ENCODE data around the gene AHRR.

AHRR gene

DNA sequence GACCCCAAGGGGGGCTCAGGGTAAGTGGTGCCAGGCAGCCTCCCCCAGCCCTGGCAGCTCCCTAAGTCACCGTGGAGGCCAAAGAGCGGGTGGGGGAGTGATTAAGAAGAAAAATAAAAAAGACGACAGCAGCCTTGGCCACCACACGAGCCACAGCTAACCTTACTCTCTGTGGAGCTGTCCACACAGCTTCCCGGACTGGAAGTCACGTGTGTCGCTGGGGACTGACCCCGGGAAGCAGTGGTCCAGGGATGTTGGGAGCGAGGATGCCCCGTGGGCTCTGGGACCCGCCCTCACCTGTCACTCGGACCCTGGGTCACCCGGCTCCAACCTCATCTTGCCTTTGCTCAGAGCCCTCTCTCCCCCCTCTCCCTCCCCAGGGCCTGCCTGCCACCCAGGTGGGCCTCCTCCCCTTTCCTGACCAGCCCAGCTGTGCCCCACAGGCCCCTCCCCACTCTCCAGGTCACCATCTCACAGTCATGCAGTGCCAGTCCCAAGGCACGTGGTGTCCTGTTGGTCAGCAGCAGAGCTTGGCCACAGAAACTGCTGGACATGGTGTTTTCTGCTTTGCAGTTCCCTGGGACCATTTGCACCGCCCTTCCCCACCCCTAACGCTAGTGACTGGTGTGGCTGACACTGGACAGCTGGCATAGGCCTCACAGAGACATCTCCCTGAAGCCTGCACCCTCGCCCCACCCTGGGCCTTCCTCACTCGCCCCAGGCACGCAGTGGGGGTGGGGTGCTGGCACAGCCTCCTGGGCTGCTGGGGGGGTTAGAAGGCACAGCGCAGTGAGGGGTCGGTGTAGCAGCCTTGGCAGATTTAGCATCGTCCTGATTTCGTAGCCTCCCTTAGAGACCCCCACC lies 111.6 kb downstream of the AHRR start:
- TF ChIP-seq, protein P1, sequence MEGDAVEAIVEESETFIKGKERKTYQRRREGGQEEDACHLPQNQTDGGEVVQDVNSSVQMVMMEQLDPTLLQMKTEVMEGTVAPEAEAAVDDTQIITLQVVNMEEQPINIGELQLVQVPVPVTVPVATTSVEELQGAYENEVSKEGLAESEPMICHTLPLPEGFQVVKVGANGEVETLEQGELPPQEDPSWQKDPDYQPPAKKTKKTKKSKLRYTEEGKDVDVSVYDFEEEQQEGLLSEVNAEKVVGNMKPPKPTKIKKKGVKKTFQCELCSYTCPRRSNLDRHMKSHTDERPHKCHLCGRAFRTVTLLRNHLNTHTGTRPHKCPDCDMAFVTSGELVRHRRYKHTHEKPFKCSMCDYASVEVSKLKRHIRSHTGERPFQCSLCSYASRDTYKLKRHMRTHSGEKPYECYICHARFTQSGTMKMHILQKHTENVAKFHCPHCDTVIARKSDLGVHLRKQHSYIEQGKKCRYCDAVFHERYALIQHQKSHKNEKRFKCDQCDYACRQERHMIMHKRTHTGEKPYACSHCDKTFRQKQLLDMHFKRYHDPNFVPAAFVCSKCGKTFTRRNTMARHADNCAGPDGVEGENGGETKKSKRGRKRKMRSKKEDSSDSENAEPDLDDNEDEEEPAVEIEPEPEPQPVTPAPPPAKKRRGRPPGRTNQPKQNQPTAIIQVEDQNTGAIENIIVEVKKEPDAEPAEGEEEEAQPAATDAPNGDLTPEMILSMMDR (IDR thresholded peaks at IDR 0.05; ENCODE audit: borderline replicate concordance, insufficient read depth, low read depth, low read length): no peak

DNA sequence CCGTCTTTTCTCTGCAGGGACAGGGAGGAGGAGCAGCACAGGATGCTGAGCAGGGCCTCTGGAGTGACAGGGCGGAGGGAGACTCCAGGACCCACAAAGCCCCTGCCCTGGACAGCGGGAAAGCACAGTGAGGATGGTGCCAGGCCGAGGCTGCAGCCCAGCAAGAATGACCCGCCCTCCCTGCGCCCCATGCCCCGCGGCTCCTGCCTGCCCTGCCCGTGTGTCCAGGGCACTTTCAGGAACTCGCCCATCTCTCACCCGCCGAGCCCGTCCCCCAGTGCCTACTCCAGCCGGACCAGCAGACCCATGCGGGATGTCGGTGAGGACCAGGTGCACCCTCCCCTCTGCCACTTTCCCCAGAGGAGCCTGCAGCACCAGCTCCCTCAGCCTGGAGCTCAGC lies 112.3 kb downstream of the AHRR start:
- H3K4me3 ChIP-seq (ENCODE audit: low read depth, low read length): no peak overlapping the region
- TF ChIP-seq, protein P1 (IDR thresholded peaks at IDR 0.05; ENCODE audit: borderline replicate concordance, insufficient read depth, low read depth, low read length): no peak

More for the DNA sequence above, 111.6 kb downstream of the AHRR start:
- H3K4me3 ChIP-seq (ENCODE audit: low read depth, low read length): no peak overlapping the region

DNA sequence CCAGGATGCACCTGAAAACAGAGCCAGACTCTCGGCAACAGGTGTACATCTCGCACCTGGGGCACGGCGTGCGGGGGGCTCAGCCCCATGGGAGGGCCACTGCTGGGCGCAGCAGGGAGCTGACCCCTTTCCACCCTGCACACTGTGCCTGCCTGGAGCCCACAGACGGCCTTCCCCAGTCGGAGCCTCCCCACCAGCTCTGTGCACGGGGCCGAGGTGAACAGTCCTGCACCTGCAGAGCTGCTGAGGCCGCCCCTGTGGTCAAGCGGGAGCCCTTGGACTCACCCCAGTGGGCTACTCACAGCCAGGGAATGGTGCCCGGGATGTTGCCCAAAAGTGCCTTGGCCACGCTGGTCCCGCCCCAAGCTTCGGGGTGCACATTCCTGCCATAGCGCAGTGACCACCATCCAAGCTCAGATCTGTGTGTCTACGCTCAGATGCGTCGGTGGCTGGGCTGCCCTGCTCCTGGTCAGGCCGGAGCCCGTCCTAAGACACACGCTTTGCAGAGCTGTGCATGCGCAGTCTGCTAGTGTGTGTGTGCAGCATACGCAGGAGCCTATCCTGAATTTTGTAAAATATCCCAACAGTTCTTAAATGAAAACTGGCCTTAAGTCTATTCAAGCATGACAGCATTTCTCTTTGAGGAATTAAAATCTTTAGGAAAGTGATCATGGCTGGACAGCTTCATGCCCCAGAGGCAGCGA lies 113.1 kb downstream of the AHRR start:
- no peak overlapping the region for H3K4me3 ChIP-seq (ENCODE audit: low read depth, low read length)
- TF ChIP-seq, protein P1 (IDR thresholded peaks at IDR 0.05; ENCODE audit: borderline replicate concordance, insufficient read depth, low read depth, low read length): no peak

DNA sequence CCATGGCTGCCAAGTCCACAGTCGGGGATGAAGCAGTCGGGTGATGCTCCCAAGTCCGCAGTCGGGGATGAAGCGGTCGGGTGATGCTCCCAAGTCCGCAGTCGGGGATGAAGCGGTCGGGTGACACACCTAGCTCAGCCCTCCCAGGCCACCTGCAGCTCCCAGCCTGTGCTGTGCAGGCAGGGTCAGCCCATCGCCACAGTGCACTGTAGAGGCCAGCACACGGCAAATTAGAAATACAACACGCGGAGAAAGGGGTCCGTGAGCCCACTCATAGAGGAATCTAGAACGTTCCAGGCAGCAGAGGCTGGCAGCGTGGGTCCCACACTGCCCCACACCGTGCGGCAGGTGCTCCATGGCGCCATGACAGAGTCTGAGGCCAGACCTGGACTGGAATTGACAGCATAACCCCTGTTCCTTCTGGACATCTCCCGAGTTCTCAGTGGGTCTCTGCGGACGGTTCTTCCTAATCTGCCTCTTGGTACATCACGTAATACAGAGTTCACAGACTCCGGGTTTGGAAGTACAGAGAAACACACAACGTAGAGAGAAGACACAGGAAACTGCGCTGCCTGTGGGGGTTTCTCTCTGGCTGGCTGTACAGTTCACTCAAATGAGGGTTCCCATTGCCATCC lies 113.8 kb downstream of the AHRR start:
- TF ChIP-seq, protein P1 (IDR thresholded peaks at IDR 0.05; ENCODE audit: borderline replicate concordance, insufficient read depth, low read depth, low read length): no peak
- no peak overlapping the region for H3K4me3 ChIP-seq (ENCODE audit: low read depth, low read length)

DNA sequence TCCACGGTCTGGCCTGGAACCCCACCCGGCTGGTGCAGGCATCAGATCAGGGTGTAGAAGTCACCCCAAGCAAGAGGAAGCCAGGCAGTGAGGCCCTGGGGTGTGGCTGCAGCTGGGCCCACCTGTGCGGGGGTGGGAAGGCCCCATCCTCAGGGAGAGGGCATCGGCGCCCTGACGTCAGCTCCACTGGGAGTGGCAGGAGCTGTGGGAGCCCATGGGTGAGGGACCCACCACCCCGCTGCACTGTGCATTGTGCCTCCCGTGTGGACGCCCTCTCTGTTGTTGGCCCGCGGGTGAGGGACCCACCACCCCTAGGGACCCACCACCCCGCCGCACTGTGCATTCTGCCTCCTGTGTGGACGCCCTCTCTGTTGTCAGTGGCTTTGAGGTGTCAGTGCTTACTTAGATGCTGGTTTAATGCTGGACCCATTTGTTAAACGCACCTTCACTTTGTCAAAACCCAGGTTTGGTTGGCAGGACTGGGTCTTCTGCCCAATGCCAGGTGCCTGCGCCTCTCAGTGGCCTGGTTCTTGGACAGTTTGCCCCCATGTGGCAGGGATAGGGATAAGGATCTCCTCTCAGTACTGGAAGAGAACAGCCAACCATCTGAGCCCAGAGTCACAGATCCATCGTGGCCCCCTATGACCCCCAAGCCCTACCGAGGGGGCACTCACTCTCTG lies 114.6 kb downstream of the AHRR start:
- H3K4me3 ChIP-seq (ENCODE audit: low read depth, low read length): no peak overlapping the region
- TF ChIP-seq, protein P1 (IDR thresholded peaks at IDR 0.05; ENCODE audit: borderline replicate concordance, insufficient read depth, low read depth, low read length): no peak

DNA sequence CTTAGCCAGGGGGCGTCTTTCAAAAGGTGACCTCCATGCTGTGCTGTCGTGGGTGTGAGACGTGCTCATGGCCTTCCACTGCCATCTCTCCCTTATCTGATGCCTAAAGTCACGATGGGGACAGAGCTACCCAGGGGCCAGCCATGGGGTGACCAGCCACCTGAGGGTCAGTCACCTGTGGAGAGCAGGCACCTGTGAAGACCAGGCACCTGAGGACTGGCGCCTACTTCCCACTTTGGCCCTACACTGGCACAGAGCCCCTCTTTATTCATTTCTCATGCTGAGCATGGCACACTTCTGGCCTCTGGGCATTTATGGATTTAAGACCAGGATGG lies 115.1 kb downstream of the AHRR start:
- no peak overlapping the region for H3K4me3 ChIP-seq (ENCODE audit: low read depth, low read length)
- TF ChIP-seq, protein P1 (IDR thresholded peaks at IDR 0.05; ENCODE audit: borderline replicate concordance, insufficient read depth, low read depth, low read length): no peak
